Esophagus squamous epithelium (tissue), 5 donors: ENCODE measurements around the gene FHIT. TPM values are rescaled to one million over a fixed set of nuclear protein-coding genes. Genes with fewer than 3 reads are reported as not detected.

ENCODE experiments used
- DNase-seq: peaks from one replicate; lab custom pipeline; 2025; lab: John Stamatoyannopoulos, UW
- H3K27ac ChIP-seq, 4 donors: fragments of 200-600 bp; sonication (generic); one replicate each; pipeline ENCODE4 v1.5.1; 2016 to 2019; ENCODE audit warnings: mild to moderate bottlenecking in 1 of 4
- H3K27me3 ChIP-seq, 4 donors: fragments of 200-600 bp; sonication (generic); 1 replicate in 3 of 4; 2 replicates in 1 of 4; pipeline versions ENCODE4 v1.5.1 to v1.6.0; 2017 to 2021; ENCODE audit warnings: antibody characterized with exemption in 1 of 4
- H3K36me3 ChIP-seq, 3 donors: fragments of 200-600 bp; sonication (generic); one replicate each; pipeline ENCODE4 v1.5.1; 2016 to 2019
- H3K4me1 ChIP-seq, 3 donors: fragments of 200-600 bp; sonication (generic); one replicate each; pipeline ENCODE4 v1.5.1; 2017 to 2019
- H3K4me3 ChIP-seq, 4 donors: fragments of 200-600 bp; sonication (generic); 1 replicate in 3 of 4; 2 replicates in 1 of 4; pipeline ENCODE4 v1.5.1; 2016 to 2019; ENCODE audit warnings: mild to moderate bottlenecking in 2 of 4, moderate library complexity in 1 of 4
- H3K9me3 ChIP-seq, 3 donors: fragments of 200-600 bp; sonication (generic); one replicate each; pipeline ENCODE4 v1.5.1; 2016 to 2019
- CTCF ChIP-seq, 6 experiments: fragments of 450-650 bp in 4 of 6; fragments of 200-600 bp in 2 of 6; sonication (generic) in 2 of 6; IDR thresholded peaks; one replicate each; pipeline ENCODE4 v1.5.1; 2016 to 2019; ENCODE audit warnings: antibody characterized with exemption in 6 of 6, mild to moderate bottlenecking in 4 of 6, moderate library complexity in 4 of 6
- POLR2A ChIP-seq, 4 donors: fragments of 450-650 bp; IDR thresholded peaks; one replicate each; pipeline ENCODE4 v1.6.1; 2017; ENCODE audit warnings: antibody characterized with exemption in 4 of 4, mild to moderate bottlenecking in 4 of 4, moderate library complexity in 3 of 4
- WGBS, 2 donors: methylation state at CpG; one replicate each; pipeline ENCODE4 v1.1.5; 2018; 5-methylcytosine and 5-hydroxymethylcytosine counted together
- intact Hi-C: fragments of 100-400 bp; cut with DNase I; formaldehyde crosslinking; loops from one replicate; pipeline ENCODE4 v1.15.0; 2022
- total RNA-seq, 4 donors: library from RNA; depleted of rRNA; stranded (reverse); fragments of >200 nt; gene quantifications; one replicate each; pipeline ENCODE4 v1.1.0, GENCODE V29; 2016
- donor health status: DM: yes; HTN: yes; CAD: no.

The FHIT gene
- total RNA-seq, 4 donors from 2014 or later, result 0.64 to 5.7 (median 3.1) TPM

- Histone ChIP-seq H3K36me3 (no peaks in the 10 kb centered on the region), H3K9me3 (no peaks in the 10 kb centered on the region), H3K27ac (no peak overlapping the region), H3K27me3 (no peaks in the 10 kb centered on the region), H3K4me3 (no peak overlapping the region), H3K4me1 (no peaks in the 10 kb centered on the region)
- intact Hi-C loops, result no loop called here
- DNase-seq, result no peak
- WGBS, 2 donors, result 100% methylated on average over 1 of the region's 1 CpG
- TF ChIP-seq POLR2A (IDR thresholded peaks at IDR 0.05), result no peak
- no peak for TF ChIP-seq CTCF (IDR thresholded peaks at IDR 0.05)
Measured at GRCh38 chr3:59899061-59899460, 1352.2 kb downstream of the FHIT start.

- WGBS, 2 donors, result 43 to 61% methylated on average over 3 of the region's 3 CpGs
- TF ChIP-seq CTCF (IDR thresholded peaks at IDR 0.05) (no peak), POLR2A (IDR thresholded peaks at IDR 0.05) (no peak)
- intact Hi-C loops, result no loop called here
Measured at GRCh38 chr3:59895972-59896371, 1355.3 kb downstream of the FHIT start.

GRCh38 chr3:59894425-59895121 lies 1356.7 kb downstream of the FHIT start:
- no peaks in the 10 kb centered on the region for H3K36me3 ChIP-seq
- H3K27me3 ChIP-seq, result no peaks in the 10 kb centered on the region
- TF ChIP-seq POLR2A (IDR thresholded peaks at IDR 0.05) (no peak), CTCF (IDR thresholded peaks at IDR 0.05) (no peak)
- 83 to 94% methylated on average over 2 of the region's 2 CpGs for WGBS, 2 donors
- H3K4me3 ChIP-seq, result no peak overlapping the region
- intact Hi-C loops, result no loop called here
- no peaks in the 10 kb centered on the region for H3K4me1 ChIP-seq
- DNase-seq, result no peak
- no peaks in the 10 kb centered on the region for H3K9me3 ChIP-seq
- H3K27ac ChIP-seq, result no peak overlapping the region

More at GRCh38 chr3:59895972-59896371, 1355.3 kb downstream of the FHIT start:
- Histone ChIP-seq H3K27me3 (no peaks in the 10 kb centered on the region), H3K4me1 (no peaks in the 10 kb centered on the region), H3K27ac (no peak overlapping the region), H3K36me3 (no peaks in the 10 kb centered on the region), H3K9me3 (no peaks in the 10 kb centered on the region), H3K4me3 (no peak overlapping the region)
- no peak for DNase-seq

GRCh38 chr3:59890639-59891038 lies 1360.6 kb downstream of the FHIT start:
- H3K4me3 ChIP-seq, result no peak overlapping the region
- no peak overlapping the region for H3K27ac ChIP-seq
- no peaks in the 10 kb centered on the region for H3K36me3 ChIP-seq
- WGBS, 2 donors, result 91 to 96% methylated on average over 3 of the region's 3 CpGs
- H3K27me3 ChIP-seq, result no peaks in the 10 kb centered on the region
- no peaks in the 10 kb centered on the region for H3K4me1 ChIP-seq
- DNase-seq, result no peak
- no peaks in the 10 kb centered on the region for H3K9me3 ChIP-seq
- TF ChIP-seq CTCF (IDR thresholded peaks at IDR 0.05), result no peak
- TF ChIP-seq POLR2A (IDR thresholded peaks at IDR 0.05), result no peak
- intact Hi-C loops, result no loop called here

GRCh38 chr3:59886790-59887189 lies 1364.5 kb downstream of the FHIT start:
- no peaks in the 10 kb centered on the region for H3K36me3 ChIP-seq
- H3K4me3 ChIP-seq, result no peak overlapping the region
- H3K27me3 ChIP-seq, result no peaks in the 10 kb centered on the region
- DNase-seq, result no peak
- no peaks in the 10 kb centered on the region for H3K9me3 ChIP-seq
- no peaks in the 10 kb centered on the region for H3K4me1 ChIP-seq
- H3K27ac ChIP-seq, result no peak overlapping the region
- no peak for TF ChIP-seq CTCF (IDR thresholded peaks at IDR 0.05)
- TF ChIP-seq POLR2A (IDR thresholded peaks at IDR 0.05), result no peak
- 80 to 100% methylated on average over 1 of the region's 1 CpG for WGBS, 2 donors
- intact Hi-C loops, result no loop called here
